HG02759 (cell line): ENCODE measurements around the gene KIR3DL2.
"Not testable (repeated sequence)": the region's sequence is repeated elsewhere in the genome, so short reads cannot be mapped to it uniquely, and the experiment has no call there.

Experiments
- ATAC-seq: cut with Tn5 transposase; IDR thresholded peaks from one replicate; pipeline ENCODE4 v1.9.1; 2021; ENCODE audit warnings: mild to moderate bottlenecking, moderate library complexity; ENCODE audit not compliant: unreplicated experiment

KIR3DL2 gene

GRCh38 chr19:54850061-54850640, at the start of gene KIR3DL2:
KIR3DL2 (plus strand) TSS chr19:54850443; CDS start chr19:54850476, 33 bp downstream.
- ATAC-seq: not testable (repeated sequence)

GRCh38 chr19:54803410-54803809, 46.8 kb upstream of the KIR3DL2 start, which contains the start of gene KIR2DL4:
KIR2DL4 (plus strand) TSS chr19:54803610; CDS start chr19:54803652, 42 bp downstream.
- ATAC-seq: no peak

DNA sequence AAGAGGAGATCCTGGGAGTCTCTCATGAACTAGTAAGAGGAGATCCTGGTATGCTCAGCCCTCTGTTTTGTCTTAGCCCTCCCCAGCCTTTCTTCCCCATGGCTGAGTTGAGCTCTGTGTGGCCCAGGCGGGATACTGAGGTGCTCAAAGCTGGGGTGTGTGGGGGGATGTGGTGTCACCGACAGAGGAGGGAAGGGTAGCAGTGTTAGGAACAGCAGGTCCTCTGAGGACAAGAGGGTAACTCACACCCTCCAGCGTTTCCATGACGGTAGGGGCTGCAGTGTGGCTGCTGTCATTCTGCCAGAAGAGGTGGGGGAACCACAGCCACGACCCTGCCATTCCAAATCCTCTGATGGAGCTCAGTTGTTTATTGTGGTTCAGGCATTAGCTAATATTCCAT, 46.1 kb upstream of the KIR3DL2 start:
- no peak for ATAC-seq

DNA sequence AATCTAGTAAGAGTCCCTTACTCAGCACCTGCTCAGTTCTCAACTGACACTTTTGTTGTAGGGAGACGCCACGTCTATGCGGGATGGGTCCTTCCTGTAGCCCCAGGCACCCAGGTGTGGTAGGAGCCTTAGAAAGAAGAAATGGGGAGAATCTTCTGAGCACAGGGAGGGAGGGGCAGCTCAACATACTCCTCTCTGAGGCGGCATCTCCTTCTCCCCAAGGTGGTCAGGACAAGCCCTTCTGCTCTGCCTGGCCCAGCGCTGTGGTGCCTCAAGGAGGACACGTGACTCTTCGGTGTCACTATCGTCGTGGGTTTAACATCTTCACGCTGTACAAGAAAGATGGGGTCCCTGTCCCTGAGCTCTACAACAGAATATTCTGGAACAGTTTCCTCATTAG, 45.7 kb upstream of the KIR3DL2 start:
- ATAC-seq: no peak

- no peak for ATAC-seq
Observed at GRCh38 chr19:54805665-54806515, 44.4 kb upstream of the KIR3DL2 start.

- ATAC-seq: no peak
Observed at GRCh38 chr19:54806516-54806838, 43.8 kb upstream of the KIR3DL2 start.

GRCh38 chr19:54814571-54814970, 35.7 kb upstream of the KIR3DL2 start:
- ATAC-seq: not testable (repeated sequence)

DNA sequence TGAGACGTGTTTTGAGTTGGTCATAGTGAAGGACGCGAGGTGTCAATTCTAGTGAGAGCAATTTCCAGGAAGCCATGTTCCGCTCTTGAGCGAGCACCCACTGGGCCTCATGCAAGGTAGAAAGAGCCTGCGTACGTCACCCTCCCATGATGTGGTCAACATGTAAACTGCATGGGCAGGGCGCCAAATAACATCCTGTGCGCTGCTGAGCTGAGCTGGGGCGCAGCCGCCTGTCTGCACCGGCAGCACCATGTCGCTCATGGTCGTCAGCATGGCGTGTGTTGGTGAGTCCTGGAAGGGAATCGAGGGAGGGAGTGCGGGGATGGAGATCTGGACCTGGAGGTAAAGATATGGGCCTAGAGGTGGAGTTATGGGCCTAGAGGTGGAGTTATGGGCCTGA, 34.0 kb upstream of the KIR3DL2 start, which contains the start of gene KIR3DL1:
Gene KIR3DL1, plus strand, starts transcription at position 218 of the 400 bp plus-strand sequence.
- ATAC-seq: not testable (repeated sequence)

DNA sequence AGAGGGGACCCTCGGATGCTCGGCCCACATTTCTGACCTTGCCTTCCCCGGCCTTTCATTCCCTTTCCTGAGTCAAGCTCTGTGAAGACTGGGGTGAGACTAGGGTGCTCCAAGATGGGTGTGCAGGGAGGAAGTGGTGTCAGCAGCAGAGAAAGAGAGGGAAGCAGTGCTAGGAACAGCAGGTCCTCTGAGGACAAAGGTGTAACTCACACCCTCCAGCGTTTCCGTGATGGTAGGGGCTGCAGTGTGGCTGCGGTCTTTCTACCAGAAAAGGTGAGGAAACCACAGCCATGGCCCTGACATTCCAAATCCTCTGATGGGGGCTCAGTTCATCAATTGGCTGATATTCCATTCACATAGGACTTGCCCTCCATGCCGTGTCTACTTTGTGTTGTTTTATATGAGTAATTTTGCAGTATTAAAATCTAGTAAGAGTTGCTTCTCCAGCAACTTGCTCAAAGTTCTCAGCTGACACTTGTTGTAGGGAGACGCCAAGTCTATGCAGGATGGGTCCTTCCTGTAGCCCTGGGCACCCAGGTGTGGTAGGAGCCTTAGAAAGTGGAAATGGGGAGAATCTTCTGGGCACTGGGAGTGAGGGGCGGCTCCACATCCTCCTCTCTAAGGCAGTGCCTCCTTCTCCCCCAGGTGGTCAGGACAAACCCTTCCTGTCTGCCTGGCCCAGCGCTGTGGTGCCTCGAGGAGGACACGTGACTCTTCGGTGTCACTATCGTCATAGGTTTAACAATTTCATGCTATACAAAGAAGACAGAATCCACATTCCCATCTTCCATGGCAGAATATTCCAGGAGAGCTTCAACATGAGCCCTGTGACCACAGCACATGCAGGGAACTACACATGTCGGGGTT, 32.3 kb upstream of the KIR3DL2 start:
- no peak for ATAC-seq

GRCh38 chr19:54824416-54824815, 25.8 kb upstream of the KIR3DL2 start:
- not testable (repeated sequence) for ATAC-seq

GRCh38 chr19:54825326-54825725, 24.9 kb upstream of the KIR3DL2 start:
- not testable (repeated sequence) for ATAC-seq

DNA sequence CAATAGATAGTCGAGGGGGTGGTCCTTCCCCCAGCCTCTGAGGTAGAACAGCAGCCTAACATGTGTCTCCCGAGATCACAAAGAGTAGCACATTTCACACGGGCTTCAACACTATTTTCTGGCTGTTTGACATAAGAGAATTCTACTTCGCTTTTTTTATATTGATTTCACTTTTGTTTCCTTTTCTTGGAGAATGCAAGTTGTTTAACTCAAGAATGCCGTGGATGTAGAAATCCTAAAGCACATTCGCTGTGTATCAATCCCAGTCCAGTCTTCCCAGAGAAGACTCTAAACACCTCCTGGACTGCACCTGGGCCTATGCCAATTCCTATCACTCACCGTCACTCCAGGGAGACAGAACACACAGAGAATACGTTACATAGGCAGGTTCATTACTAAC, 22.2 kb upstream of the KIR3DL2 start:
- ATAC-seq: not testable (repeated sequence)

GRCh38 chr19:54832496-54832895, 17.7 kb upstream of the KIR3DL2 start, which contains the start of gene KIR2DS4:
KIR2DS4 (plus strand) TSS chr19:54832676.
- not testable (repeated sequence) for ATAC-seq

GRCh38 chr19:54835126-54835525, 15.1 kb upstream of the KIR3DL2 start:
- not testable (repeated sequence) for ATAC-seq

GRCh38 chr19:54837522-54837921, 12.7 kb upstream of the KIR3DL2 start:
- not testable (repeated sequence) for ATAC-seq

- not testable (repeated sequence) for ATAC-seq
Observed at GRCh38 chr19:54843171-54843570, 7.1 kb upstream of the KIR3DL2 start.

GRCh38 chr19:54850930-54851329, 687 bp downstream of the KIR3DL2 start:
- no peak for ATAC-seq

DNA sequence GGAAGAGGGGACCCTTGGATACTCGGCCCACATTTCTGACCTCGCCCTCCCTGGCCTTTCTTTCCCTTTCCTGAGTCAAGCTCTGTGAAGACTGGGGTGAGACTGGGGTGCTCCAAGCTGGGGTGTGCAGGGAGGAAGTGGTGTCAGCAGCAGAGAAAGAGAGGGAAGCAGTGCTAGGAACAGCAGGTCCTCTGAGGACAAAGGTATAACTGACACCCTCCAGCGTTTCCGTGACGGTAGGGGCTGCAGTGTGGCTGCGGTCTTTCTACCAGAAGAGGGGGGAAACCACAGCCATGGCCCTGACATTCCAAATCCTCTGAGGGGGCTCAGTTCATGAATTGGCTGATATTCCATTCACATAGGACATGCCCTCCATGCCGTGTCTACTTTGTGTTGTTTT, 1.1 kb downstream of the KIR3DL2 start:
- ATAC-seq: no peak

- ATAC-seq: not testable (repeated sequence)
Observed at GRCh38 chr19:54855241-54855640, 5.0 kb downstream of the KIR3DL2 start.

- not testable (repeated sequence) for ATAC-seq
Observed at GRCh38 chr19:54858476-54858875, 8.2 kb downstream of the KIR3DL2 start.

DNA sequence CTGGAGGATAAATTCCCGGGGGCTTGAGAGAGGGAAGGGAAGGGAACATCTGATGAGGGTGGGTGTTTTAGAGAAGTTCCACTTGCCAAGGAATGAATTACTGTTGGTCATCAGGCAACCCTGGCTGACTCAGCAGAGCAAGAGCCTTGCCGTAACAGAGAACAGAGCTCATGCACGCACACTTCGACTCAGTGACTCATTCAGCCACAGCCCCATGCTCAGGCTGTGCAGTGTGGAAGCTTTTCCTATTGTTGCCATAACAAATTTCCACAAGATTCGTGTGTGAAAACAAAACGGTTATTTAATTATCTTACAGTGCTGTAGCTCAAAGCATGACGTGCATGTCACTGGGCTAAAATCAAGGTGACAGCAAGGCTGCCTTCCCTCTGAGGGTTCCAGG, 9.2 kb downstream of the KIR3DL2 start:
- not testable (repeated sequence) for ATAC-seq
